Kidney (tissue), 14 donors: ENCODE data around the gene PRSS23. TPM values are rescaled to one million over a fixed set of nuclear protein-coding genes. Genes with fewer than 3 reads are reported as not detected.

Experiments used
- DNase-seq, 5 donors: peaks; one replicate each; pipeline ENCODE4 v3.0.0-alpha.2; 2013 to 2020
- FAIRE-seq: peaks from 2 replicates; lab custom pipeline; 2012; peaks lifted over from hg19 to GRCh38; lab: Jason Lieb, UNC
- H3K27ac ChIP-seq, 2 donors: one replicate each; pipeline ENCODE4 v1.7.0; 2013; ENCODE audit warnings: low read depth in 2 of 2, low read length in 2 of 2, inconsistent platforms in 1 of 2
- H3K27me3 ChIP-seq: one replicate; pipeline ENCODE4 v1.7.1; 2013; ENCODE audit warnings: low read length, inconsistent platforms; ENCODE audit not compliant: control insufficient read depth, insufficient read depth
- H3K36me3 ChIP-seq, 3 donors: one replicate each; pipeline versions ENCODE4 v1.7.0 to v1.7.1; 2013; ENCODE audit warnings: low read length in 3 of 3, control low read depth in 1 of 3, inconsistent platforms in 1 of 3; ENCODE audit not compliant: insufficient read depth in 3 of 3, control insufficient read depth in 2 of 3
- H3K4me1 ChIP-seq, 3 donors: one replicate each; pipeline versions ENCODE4 v1.7.0 to v1.7.1; 2013; ENCODE audit warnings: low read length in 3 of 3, inconsistent platforms in 1 of 3, low read depth in 1 of 3; ENCODE audit not compliant: control insufficient read depth in 2 of 3, insufficient read depth in 2 of 3
- H3K4me3 ChIP-seq, 3 donors: one replicate each; pipeline versions ENCODE4 v1.7.0 to v1.8.1; 2013; ENCODE audit warnings: low read length in 3 of 3, control low read depth in 1 of 3, inconsistent platforms in 1 of 3
- H3K9ac ChIP-seq, 3 donors: one replicate each; pipeline versions ENCODE4 v1.7.0 to v1.7.1; 2013; ENCODE audit warnings: low read length in 3 of 3, control low read depth in 1 of 3, inconsistent platforms in 1 of 3
- H3K9me3 ChIP-seq, 3 donors: one replicate each; pipeline versions ENCODE4 v1.7.0 to v1.7.1; 2013; ENCODE audit warnings: low read length in 3 of 3, control low read depth in 1 of 3, inconsistent platforms in 1 of 3; ENCODE audit not compliant: control insufficient read depth in 2 of 3, insufficient read depth in 1 of 3
- CTCF ChIP-seq: IDR thresholded peaks from 3 replicates; pipeline ENCODE4 v1.5.1; 2012; ENCODE audit warnings: mild to moderate bottlenecking, moderate library complexity, borderline replicate concordance; ENCODE audit not compliant: insufficient read depth; ENCODE audit errors: extremely low read depth
- intact Hi-C: fragments of 100-400 bp; cut with DNase I; formaldehyde crosslinking; loops from one replicate; pipeline ENCODE4 v1.11.1; 2022
- polyA plus RNA-seq: library from polyadenylated mRNA; stranded (reverse); fragments of 350-450 nt; fragmentation: Illumina TruSeq; extraction: RNeasy Lipid Tissue Mini Kit (QIAGEN cat#74804); gene quantifications from one replicate; pipeline ENCODE4 v1.2.3, GENCODE V29; 2014; ENCODE audit warnings: low read depth, low replicate concordance; ENCODE audit not compliant: insufficient read depth
- total RNA-seq: library from RNA; stranded (reverse); fragmentation: NEBNext Ultra II Directional; extraction: Animal tissue kit (Norgen Biotek cat#: 25700); gene quantifications from one replicate; pipeline ENCODE4 v1.2.1, GENCODE V29; 2021
- donor health status: control.
- donor health status: control.
- donor health status: control.
- donor health status: control.
- donor health status: control.
- donor health status: DM: yes; HTN: yes; CAD: no.
- donor health status: Normal renal cell carcinoma (clear cell type).

The PRSS23 gene
- total and polyA plus RNA-seq, 2 donors from 2014 or later = 53.4 to 54.6 TPM

DNA sequence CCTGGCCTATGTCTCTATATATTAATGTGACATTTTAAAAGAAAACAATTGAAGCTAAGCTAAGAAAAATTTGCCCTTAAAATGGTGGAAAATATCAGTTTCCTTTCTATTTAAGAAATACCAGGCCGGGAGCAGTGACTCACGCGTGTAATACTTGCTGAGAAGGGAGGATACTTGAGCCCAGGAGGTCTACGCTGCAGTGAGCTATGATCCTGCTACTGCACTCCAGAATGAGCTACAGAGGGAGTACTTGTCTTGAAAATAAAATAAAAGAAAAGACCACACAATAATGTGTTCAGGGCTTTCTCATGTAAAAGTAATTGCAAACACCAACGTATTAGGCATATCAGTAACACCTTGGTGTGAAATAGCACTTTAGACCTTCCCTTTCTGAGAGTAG, 1.4 kb upstream of the PRSS23 start:
- Histone ChIP-seq H3K9me3 (no peaks in the 10 kb centered on the region), H3K27ac (no peak overlapping the region), H3K9ac (no peak overlapping the region), H3K27me3 (no peaks in the 10 kb centered on the region), H3K36me3 (no peaks in the 10 kb centered on the region), H3K4me1 (peaks cover 0 to 8% (median 2%) of the 10 kb centered on the region in 3 donors), H3K4me3 (no peak overlapping the region)
- FAIRE-seq (no peak), DNase-seq (no peak)
- intact Hi-C loops = no loop called here
- TF ChIP-seq CTCF = no peak

DNA sequence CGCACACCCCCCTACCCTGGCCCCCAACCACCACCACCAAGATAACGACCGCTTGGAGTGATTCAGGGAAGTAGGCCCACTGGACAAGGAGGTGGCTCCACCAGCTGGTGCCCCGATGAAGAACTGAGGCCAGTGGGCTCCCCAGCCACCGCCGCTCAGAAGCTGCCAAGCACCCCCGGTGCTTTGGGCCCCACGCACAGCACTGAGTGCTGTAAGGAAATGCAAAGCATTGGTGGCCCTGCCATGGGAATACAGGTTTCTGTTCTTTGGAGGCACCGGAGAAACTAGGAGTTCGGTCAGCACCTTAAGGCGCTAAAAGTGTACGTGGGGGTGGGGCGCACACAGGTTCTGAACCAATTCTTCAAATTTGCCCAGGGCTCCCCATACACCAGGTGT, 664 bp upstream of the PRSS23 start:
- TF ChIP-seq CTCF = peak; percentile 6
- peaks cover 0 to 8% (median 2%) of the 10 kb centered on the region in 3 donors for H3K4me1 ChIP-seq
- peak overlapping the region in 2 of 3 donors; percentile 12 to 43 for H3K4me3 ChIP-seq
- H3K36me3 ChIP-seq = no peaks in the 10 kb centered on the region
- FAIRE-seq = no peak
- no peaks in the 10 kb centered on the region for H3K27me3 ChIP-seq
- no peaks in the 10 kb centered on the region for H3K9me3 ChIP-seq
- H3K9ac ChIP-seq = peak overlapping the region in 1 of 3 donors; percentile 30
- peak; percentile 29 to 68 (median 62) for DNase-seq
- intact Hi-C loops = no loop called here
- peak overlapping the region; percentile 75 to 85 for H3K27ac ChIP-seq

DNA sequence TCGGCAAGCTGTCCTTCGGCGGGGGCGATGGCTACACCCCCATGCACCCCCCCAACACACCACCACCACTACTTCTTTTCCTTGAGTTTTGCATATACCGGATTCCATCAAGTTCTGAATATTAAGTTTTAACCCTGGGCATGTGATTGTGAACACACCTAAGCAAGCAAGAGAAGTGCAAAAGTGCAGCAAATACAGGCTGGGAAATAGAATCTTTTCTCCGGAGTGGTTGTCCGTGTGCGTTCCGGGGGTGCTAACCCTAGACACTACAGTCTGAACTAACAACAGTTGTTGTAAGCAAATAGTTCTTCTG, 574 bp downstream of the PRSS23 start:
- no peaks in the 10 kb centered on the region for H3K36me3 ChIP-seq
- intact Hi-C loops = no loop called here
- peak overlapping the region; percentile 59 to 72 for H3K27ac ChIP-seq
- TF ChIP-seq CTCF = no peak
- DNase-seq = no peak
- no peaks in the 10 kb centered on the region for H3K27me3 ChIP-seq
- H3K4me1 ChIP-seq = peaks cover 0 to 8% (median 2%) of the 10 kb centered on the region in 3 donors
- H3K4me3 ChIP-seq = peak overlapping the region; percentile 66 to 76 (median 73)
- H3K9ac ChIP-seq = peak overlapping the region; percentile 37 to 78 (median 70)
- FAIRE-seq = no peak
- no peaks in the 10 kb centered on the region for H3K9me3 ChIP-seq

DNA sequence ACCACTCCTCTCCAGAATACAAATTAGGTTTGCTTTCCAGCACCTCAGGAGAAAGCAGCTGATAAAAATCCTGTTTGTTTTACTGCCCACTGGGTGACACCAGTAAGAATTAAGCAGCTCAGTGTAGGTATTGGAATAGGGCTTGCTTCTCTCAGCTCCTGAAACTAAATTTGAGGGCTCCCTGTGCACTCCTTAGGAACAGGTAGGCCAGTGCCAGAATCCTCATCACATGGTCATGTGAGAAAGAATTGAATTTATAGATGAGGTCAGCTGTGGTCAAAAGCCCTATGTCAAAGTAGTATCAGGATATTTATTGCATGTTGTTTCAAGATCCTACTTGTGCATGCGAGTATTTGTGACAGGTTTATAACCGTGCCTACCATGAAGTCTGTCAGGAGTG, 1.0 kb downstream of the PRSS23 start:
- H3K9me3 ChIP-seq = no peaks in the 10 kb centered on the region
- H3K4me3 ChIP-seq = peak overlapping the region; percentile 66 to 76 (median 73)
- no peak for TF ChIP-seq CTCF
- H3K27me3 ChIP-seq = no peaks in the 10 kb centered on the region
- peak overlapping the region in 1 of 2 donors; percentile 23 for H3K27ac ChIP-seq
- H3K4me1 ChIP-seq = peaks cover 0 to 8% (median 2%) of the 10 kb centered on the region in 3 donors
- intact Hi-C loops = no loop called here
- no peak for FAIRE-seq
- H3K9ac ChIP-seq = peak overlapping the region in 2 of 3 donors; percentile 37 to 70
- DNase-seq = no peak
- no peaks in the 10 kb centered on the region for H3K36me3 ChIP-seq
